Prostate gland (tissue), 2 donors: ENCODE measurements around the gene CCDC88A.

Experiments
- POLR2A ChIP-seq: fragments of 450-650 bp; IDR thresholded peaks from one replicate; pipeline ENCODE4 v1.6.1; 2016; ENCODE audit warnings: antibody characterized with exemption, mild to moderate bottlenecking
- POLR2AphosphoS5 ChIP-seq: sonication (generic); formaldehyde crosslinking; IDR thresholded peaks from one replicate; pipeline ENCODE4 v1.6.1; 2017; ENCODE audit warnings: antibody characterized with exemption
- TF ChIP-seq, protein P1 (sequence below), 4 experiments: fragments of 200-600 bp in 2 of 4; fragments of 450-650 bp in 2 of 4; sonication (generic) in 2 of 4; IDR thresholded peaks; 1 replicate in 3 of 4; 2 replicates in 1 of 4; pipeline ENCODE4 v1.5.1; 2016 to 2019; ENCODE audit warnings: antibody characterized with exemption in 4 of 4, mild to moderate bottlenecking in 2 of 4, moderate library complexity in 2 of 4

DNA sequence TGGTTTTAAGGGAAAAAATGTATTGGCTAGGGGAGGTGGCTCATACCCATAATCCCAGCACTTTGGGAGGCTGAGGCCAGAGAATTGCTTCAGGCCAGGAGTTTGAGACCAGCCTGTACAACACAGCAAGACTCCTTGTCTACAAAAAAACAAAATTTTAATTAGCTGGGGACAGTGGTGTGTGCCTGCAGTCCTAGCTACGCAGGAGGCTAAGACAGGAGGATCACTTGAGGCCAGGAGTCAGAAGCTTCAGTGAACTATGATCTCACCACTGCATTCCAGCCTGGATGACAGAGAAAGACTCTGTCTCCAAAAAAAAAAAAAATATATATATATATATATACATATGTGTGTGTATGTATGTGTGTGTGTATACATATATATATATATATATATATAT is 18.5 kb downstream of the CCDC88A start:
- TF ChIP-seq, protein P1, sequence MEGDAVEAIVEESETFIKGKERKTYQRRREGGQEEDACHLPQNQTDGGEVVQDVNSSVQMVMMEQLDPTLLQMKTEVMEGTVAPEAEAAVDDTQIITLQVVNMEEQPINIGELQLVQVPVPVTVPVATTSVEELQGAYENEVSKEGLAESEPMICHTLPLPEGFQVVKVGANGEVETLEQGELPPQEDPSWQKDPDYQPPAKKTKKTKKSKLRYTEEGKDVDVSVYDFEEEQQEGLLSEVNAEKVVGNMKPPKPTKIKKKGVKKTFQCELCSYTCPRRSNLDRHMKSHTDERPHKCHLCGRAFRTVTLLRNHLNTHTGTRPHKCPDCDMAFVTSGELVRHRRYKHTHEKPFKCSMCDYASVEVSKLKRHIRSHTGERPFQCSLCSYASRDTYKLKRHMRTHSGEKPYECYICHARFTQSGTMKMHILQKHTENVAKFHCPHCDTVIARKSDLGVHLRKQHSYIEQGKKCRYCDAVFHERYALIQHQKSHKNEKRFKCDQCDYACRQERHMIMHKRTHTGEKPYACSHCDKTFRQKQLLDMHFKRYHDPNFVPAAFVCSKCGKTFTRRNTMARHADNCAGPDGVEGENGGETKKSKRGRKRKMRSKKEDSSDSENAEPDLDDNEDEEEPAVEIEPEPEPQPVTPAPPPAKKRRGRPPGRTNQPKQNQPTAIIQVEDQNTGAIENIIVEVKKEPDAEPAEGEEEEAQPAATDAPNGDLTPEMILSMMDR (IDR thresholded peaks at IDR 0.05): no peak
- TF ChIP-seq POLR2AphosphoS5 (no peak), POLR2A (no peak)
